ENCODE results near the gene FHIP2A.

Gene FHIP2A

DNA sequence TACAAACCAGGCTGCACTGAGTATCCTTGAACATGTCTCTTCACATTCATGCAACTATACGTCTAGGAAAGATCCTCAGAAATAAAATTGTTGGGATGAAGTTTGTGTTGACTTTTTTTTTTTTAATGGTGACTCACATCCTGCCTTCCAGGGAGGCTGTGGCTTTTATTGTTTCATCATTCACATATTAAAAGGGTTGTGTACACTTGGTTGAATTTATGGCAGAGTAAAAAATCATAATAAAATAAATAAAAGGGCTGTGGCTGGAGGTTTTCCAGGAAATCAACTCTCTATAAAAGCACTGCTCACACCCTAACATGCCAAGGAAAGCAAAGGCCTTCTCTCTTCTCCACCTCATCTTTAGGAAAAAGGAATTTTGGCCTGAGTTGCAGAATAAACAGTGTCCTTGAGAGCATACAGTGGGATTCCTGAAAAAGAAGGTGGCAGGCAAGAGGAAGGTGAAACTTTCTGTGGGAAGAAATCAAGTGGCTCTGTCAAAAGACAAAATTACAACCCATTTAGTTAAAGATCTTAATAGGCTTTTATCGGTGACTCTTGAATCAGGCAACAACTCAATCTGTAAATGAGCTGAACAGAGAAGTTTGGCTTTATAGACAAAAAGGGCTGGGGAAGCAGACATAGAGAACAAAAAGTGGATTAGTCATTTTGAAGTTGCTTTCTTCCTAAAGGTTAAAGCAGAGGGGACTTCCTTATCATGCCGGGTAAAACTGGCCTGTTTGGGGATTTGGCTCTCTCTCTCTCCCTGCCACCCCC lies 41.6 kb upstream of the FHIP2A start (continued):
- TF ChIP-seq, protein P1, sequence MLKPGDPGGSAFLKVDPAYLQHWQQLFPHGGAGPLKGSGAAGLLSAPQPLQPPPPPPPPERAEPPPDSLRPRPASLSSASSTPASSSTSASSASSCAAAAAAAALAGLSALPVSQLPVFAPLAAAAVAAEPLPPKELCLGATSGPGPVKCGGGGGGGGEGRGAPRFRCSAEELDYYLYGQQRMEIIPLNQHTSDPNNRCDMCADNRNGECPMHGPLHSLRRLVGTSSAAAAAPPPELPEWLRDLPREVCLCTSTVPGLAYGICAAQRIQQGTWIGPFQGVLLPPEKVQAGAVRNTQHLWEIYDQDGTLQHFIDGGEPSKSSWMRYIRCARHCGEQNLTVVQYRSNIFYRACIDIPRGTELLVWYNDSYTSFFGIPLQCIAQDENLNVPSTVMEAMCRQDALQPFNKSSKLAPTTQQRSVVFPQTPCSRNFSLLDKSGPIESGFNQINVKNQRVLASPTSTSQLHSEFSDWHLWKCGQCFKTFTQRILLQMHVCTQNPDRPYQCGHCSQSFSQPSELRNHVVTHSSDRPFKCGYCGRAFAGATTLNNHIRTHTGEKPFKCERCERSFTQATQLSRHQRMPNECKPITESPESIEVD (tag by site-specific recombination; IDR thresholded peaks at IDR 0.05): peak; percentile 99
- peak; percentile 43; the same call in 1 of the 2 replicates for TF ChIP-seq ZNF335 (tag by site-specific recombination; conservative IDR thresholded peaks at IDR 0.05)
- TF ChIP-seq ATF2 (tag by site-specific recombination; IDR thresholded peaks at IDR 0.05; ENCODE audit: low read depth): peak; percentile 61; the same call in 1 of the 2 replicates
- TF ChIP-seq GLIS2 (tag by site-specific recombination; IDR thresholded peaks at IDR 0.05): no peak
- no peak for TF ChIP-seq ZNF311 (tag by site-specific recombination; IDR thresholded peaks at IDR 0.05; ENCODE audit: borderline replicate concordance)
- TF ChIP-seq ZNF138 (tag by site-specific recombination; IDR thresholded peaks at IDR 0.05; ENCODE audit: borderline replicate concordance): no peak
- TF ChIP-seq, protein P2, sequence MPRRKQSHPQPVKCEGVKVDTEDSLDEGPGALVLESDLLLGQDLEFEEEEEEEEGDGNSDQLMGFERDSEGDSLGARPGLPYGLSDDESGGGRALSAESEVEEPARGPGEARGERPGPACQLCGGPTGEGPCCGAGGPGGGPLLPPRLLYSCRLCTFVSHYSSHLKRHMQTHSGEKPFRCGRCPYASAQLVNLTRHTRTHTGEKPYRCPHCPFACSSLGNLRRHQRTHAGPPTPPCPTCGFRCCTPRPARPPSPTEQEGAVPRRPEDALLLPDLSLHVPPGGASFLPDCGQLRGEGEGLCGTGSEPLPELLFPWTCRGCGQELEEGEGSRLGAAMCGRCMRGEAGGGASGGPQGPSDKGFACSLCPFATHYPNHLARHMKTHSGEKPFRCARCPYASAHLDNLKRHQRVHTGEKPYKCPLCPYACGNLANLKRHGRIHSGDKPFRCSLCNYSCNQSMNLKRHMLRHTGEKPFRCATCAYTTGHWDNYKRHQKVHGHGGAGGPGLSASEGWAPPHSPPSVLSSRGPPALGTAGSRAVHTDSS (tag by site-specific recombination; IDR thresholded peaks at IDR 0.05): 0 out of 2 replicates have a peak, but pooled peaks have one; percentile 57
- no peak for TF ChIP-seq ZNF341 (tag by site-specific recombination; IDR thresholded peaks at IDR 0.05; ENCODE audit: low read depth)
- no peak for TF ChIP-seq ZNF280D (tag by site-specific recombination; IDR thresholded peaks at IDR 0.05)
- no peak for TF ChIP-seq ZFP41 (tag by site-specific recombination; IDR thresholded peaks at IDR 0.05; ENCODE audit: borderline replicate concordance)
- no peak for TF ChIP-seq SALL2 (tag by site-specific recombination; IDR thresholded peaks at IDR 0.05; ENCODE audit: borderline replicate concordance)
- no peak for TF ChIP-seq ZNF670 (tag by site-specific recombination; IDR thresholded peaks at IDR 0.05; ENCODE audit: low read depth)
- TF ChIP-seq, protein P3, sequence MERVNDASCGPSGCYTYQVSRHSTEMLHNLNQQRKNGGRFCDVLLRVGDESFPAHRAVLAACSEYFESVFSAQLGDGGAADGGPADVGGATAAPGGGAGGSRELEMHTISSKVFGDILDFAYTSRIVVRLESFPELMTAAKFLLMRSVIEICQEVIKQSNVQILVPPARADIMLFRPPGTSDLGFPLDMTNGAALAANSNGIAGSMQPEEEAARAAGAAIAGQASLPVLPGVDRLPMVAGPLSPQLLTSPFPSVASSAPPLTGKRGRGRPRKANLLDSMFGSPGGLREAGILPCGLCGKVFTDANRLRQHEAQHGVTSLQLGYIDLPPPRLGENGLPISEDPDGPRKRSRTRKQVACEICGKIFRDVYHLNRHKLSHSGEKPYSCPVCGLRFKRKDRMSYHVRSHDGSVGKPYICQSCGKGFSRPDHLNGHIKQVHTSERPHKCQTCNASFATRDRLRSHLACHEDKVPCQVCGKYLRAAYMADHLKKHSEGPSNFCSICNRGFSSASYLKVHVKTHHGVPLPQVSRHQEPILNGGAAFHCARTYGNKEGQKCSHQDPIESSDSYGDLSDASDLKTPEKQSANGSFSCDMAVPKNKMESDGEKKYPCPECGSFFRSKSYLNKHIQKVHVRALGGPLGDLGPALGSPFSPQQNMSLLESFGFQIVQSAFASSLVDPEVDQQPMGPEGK (tag by site-specific recombination; IDR thresholded peaks at IDR 0.05): no peak
- TF ChIP-seq ZNF530 (tag by site-specific recombination; IDR thresholded peaks at IDR 0.05; ENCODE audit: low read depth): no peak
- TF ChIP-seq ZNF707 (tag by site-specific recombination; IDR thresholded peaks at IDR 0.05): no peak
- TF ChIP-seq ZNF529 (tag by site-specific recombination; IDR thresholded peaks at IDR 0.05; ENCODE audit: insufficient replicate concordance): no peak
- 0 out of 2 replicates have a peak, but pooled peaks have one; percentile 18 for TF ChIP-seq MYNN (tag by site-specific recombination; IDR thresholded peaks at IDR 0.05; ENCODE audit: borderline replicate concordance)
- peak; percentile 83 for TF ChIP-seq ZXDB (tag by site-specific recombination; IDR thresholded peaks at IDR 0.05)
- TF ChIP-seq, protein P4, sequence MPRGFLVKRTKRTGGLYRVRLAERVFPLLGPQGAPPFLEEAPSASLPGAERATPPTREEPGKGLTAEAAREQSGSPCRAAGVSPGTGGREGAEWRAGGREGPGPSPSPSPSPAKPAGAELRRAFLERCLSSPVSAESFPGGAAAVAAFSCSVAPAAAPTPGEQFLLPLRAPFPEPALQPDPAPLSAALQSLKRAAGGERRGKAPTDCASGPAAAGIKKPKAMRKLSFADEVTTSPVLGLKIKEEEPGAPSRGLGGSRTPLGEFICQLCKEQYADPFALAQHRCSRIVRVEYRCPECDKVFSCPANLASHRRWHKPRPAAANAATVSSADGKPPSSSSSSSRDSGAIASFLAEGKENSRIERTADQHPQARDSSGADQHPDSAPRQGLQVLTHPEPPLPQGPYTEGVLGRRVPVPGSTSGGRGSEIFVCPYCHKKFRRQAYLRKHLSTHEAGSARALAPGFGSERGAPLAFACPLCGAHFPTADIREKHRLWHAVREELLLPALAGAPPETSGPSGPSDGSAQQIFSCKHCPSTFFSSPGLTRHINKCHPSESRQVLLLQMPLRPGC (tag by site-specific recombination; IDR thresholded peaks at IDR 0.05): peak; percentile 59
- TF ChIP-seq ZBTB48 (tag by site-specific recombination; IDR thresholded peaks at IDR 0.05): no peak
- TF ChIP-seq ZNF600 (tag by site-specific recombination; IDR thresholded peaks at IDR 0.05): no peak
- no peak for TF ChIP-seq HIC1 (tag by site-specific recombination; IDR thresholded peaks at IDR 0.05)
- no peak for TF ChIP-seq ZNF175 (tag by site-specific recombination; IDR thresholded peaks at IDR 0.05)
- TF ChIP-seq ZNF211 (tag by site-specific recombination; IDR thresholded peaks at IDR 0.05; ENCODE audit: low read depth): no peak

Data from HEK293 (cell line).